SU-DHL-6 (cell line): ENCODE results near the gene TYW1B.
"Not testable (repeated sequence)": the region's sequence is repeated elsewhere in the genome, so short reads cannot be mapped to it uniquely, and the experiment has no call there.

ENCODE experiments used
- H2AFZ ChIP-seq: fragments of 200-600 bp; sonication (generic); 2 replicates; pipeline ENCODE4 v1.6.1; 2014; ENCODE audit warnings: low read depth, mild to moderate bottlenecking, moderate library complexity, mixed read lengths, antibody characterized with exemption, low read length; ENCODE audit not compliant: severe bottlenecking
- H3F3A ChIP-seq: fragments of 200-600 bp; shearing (Covaris generic); 2 replicates; pipeline ENCODE4 v1.6.0; 2016; ENCODE audit warnings: antibody characterized with exemption, mild to moderate bottlenecking; ENCODE audit not compliant: insufficient read depth
- H3K27ac ChIP-seq: fragments of 200-600 bp; sonication (generic); 2 replicates; pipeline ENCODE4 v1.5.1; 2016; ENCODE audit warnings: low read depth, mild to moderate bottlenecking, low read length, moderate library complexity, mixed read lengths
- H3K27me3 ChIP-seq: fragments of 200-600 bp; sonication (generic), shearing (Covaris generic); 2 replicates; pipeline ENCODE4 v1.6.0; 2014; ENCODE audit warnings: mild to moderate bottlenecking, low read length
- H3K36me3 ChIP-seq: fragments of 200-600 bp; sonication (generic); 2 replicates; pipeline ENCODE4 v1.6.1; 2014; ENCODE audit warnings: mild to moderate bottlenecking, low read length, mixed read lengths
- H3K4me2 ChIP-seq: fragments of 300-600, 200-600 bp; shearing (Covaris generic), sonication (generic); 2 replicates; pipeline ENCODE4 v1.6.0; 2014; ENCODE audit warnings: low read length, low read depth, mild to moderate bottlenecking; ENCODE audit not compliant: poor library complexity, severe bottlenecking
- H3K4me3 ChIP-seq: fragments of 200-600 bp; sonication (generic); 2 replicates; pipeline ENCODE4 v1.5.1; 2014; ENCODE audit warnings: antibody characterized with exemption, low read length, mild to moderate bottlenecking, mixed read lengths; ENCODE audit not compliant: insufficient read depth, poor library complexity, severe bottlenecking
- H3K79me2 ChIP-seq: fragments of 200-600 bp; sonication (generic); 2 replicates; pipeline ENCODE4 v1.6.1; 2014; ENCODE audit warnings: mild to moderate bottlenecking, low read length, moderate library complexity; ENCODE audit not compliant: insufficient read depth
- H3K9ac ChIP-seq: fragments of 200-600 bp; sonication (generic); 2 replicates; pipeline ENCODE4 v1.7.0; 2014; ENCODE audit warnings: mild to moderate bottlenecking, low read length
- H3K9me2 ChIP-seq: fragments of 200-600 bp; sonication (generic); replicated peaks from 2 replicates; pipeline ENCODE4 v1.6.1; 2014; ENCODE audit warnings: low read length; ENCODE audit not compliant: insufficient read depth
- H3K9me3 ChIP-seq: fragments of 200-600 bp; sonication (generic); 2 replicates; pipeline ENCODE4 v1.6.1; 2014; ENCODE audit warnings: low read length, mixed read lengths; ENCODE audit not compliant: insufficient read depth
- H4K20me1 ChIP-seq: fragments of 200-600 bp; sonication (generic); 2 replicates; pipeline ENCODE4 v1.6.1; 2014; ENCODE audit warnings: low read depth, mild to moderate bottlenecking, antibody characterized with exemption, low read length, moderate library complexity, mixed read lengths
- EZH2phosphoT487 ChIP-seq: fragments of 200-600 bp; sonication (generic), shearing (Covaris generic); conservative IDR thresholded peaks from 2 replicates; pipeline ENCODE4 v1.6.1; 2018; ENCODE audit warnings: mild to moderate bottlenecking, antibody characterized with exemption, low read length, moderate library complexity, mixed read lengths
- TF ChIP-seq, protein P1 (sequence below): fragments of 200-600 bp; sonication (generic); IDR thresholded peaks from one replicate; pipeline ENCODE4 v1.5.1; 2017; ENCODE audit warnings: antibody characterized with exemption, mild to moderate bottlenecking, low read length, moderate library complexity; ENCODE audit not compliant: insufficient read depth, poor library complexity, severe bottlenecking

The TYW1B gene

DNA sequence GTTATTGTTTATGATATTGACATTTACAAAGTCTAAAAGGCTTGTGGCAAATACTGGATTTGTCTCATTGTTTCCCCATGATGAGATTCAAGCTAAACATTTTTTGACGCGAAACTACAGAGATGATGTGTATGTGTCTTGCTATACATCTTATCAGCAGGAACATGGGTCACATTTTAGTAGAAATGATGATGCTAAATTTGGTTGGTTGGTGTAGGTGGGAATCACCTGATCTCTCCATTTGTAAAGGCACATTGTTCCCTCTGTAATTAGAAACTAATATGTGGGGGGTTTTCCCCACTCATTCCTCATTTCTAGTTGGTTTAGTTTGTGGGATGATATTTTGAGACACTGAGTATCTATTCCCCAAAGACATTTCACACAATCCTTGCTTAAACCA, 32.6 kb downstream of the TYW1B start:
- not testable (repeated sequence) for H3K9me2 ChIP-seq, H3K27me3 ChIP-seq, H3F3A ChIP-seq, H3K4me3 ChIP-seq, H3K4me2 ChIP-seq, H4K20me1 ChIP-seq, H3K79me2 ChIP-seq, H3K27ac ChIP-seq, H3K9me3 ChIP-seq, H2AFZ ChIP-seq, H3K9ac ChIP-seq, H3K36me3 ChIP-seq

DNA sequence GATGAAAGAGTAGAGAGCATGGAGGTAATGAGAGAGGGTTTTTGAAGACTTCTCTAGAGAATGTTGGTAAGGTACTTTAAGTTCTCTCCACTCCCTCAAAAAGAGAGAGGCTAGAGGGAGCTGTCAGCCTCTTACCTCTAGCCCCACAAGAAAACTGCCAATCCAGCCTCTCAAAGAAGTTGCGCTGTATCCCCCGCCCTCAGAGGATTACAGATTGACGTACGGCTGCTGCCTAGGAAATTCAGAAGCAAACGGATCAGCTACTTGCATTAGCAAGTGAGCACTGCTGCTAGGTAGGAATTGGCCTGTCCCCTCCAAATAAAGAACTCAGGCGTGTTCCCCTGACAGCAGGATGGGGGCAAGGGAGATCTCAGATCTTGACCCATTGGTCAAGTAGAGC, 34.2 kb downstream of the TYW1B start:
- no peaks in the 10 kb centered on the region for H3K9me2 ChIP-seq
- H3K9me3 ChIP-seq: no peaks in the 10 kb centered on the region
- H3K27ac ChIP-seq: no peak overlapping the region
- no peaks in the 10 kb centered on the region for H3K79me2 ChIP-seq
- no peak overlapping the region for H2AFZ ChIP-seq
- H3K36me3 ChIP-seq: no peaks in the 10 kb centered on the region
- no peaks in the 10 kb centered on the region for H3F3A ChIP-seq
- no peak overlapping the region for H3K4me3 ChIP-seq
- no peak for TF ChIP-seq EZH2phosphoT487
- TF ChIP-seq, protein P1, sequence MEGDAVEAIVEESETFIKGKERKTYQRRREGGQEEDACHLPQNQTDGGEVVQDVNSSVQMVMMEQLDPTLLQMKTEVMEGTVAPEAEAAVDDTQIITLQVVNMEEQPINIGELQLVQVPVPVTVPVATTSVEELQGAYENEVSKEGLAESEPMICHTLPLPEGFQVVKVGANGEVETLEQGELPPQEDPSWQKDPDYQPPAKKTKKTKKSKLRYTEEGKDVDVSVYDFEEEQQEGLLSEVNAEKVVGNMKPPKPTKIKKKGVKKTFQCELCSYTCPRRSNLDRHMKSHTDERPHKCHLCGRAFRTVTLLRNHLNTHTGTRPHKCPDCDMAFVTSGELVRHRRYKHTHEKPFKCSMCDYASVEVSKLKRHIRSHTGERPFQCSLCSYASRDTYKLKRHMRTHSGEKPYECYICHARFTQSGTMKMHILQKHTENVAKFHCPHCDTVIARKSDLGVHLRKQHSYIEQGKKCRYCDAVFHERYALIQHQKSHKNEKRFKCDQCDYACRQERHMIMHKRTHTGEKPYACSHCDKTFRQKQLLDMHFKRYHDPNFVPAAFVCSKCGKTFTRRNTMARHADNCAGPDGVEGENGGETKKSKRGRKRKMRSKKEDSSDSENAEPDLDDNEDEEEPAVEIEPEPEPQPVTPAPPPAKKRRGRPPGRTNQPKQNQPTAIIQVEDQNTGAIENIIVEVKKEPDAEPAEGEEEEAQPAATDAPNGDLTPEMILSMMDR: no peak
- no peaks in the 10 kb centered on the region for H3K27me3 ChIP-seq
- no peak overlapping the region for H3K9ac ChIP-seq
- H4K20me1 ChIP-seq: no peaks in the 10 kb centered on the region
- no peak overlapping the region for H3K4me2 ChIP-seq

- not testable (repeated sequence) for H3K27ac ChIP-seq, H3K9me2 ChIP-seq
Measured at GRCh38 chr7:72790698-72791060, 37.3 kb downstream of the TYW1B start.

GRCh38 chr7:72790048-72790697, 37.8 kb downstream of the TYW1B start:
- not testable (repeated sequence) for H3K4me2 ChIP-seq, H3K9me3 ChIP-seq, H3K36me3 ChIP-seq, H3K27ac ChIP-seq, H3K4me3 ChIP-seq, H3K9me2 ChIP-seq, H4K20me1 ChIP-seq, H3K27me3 ChIP-seq, H2AFZ ChIP-seq, H3K9ac ChIP-seq, H3F3A ChIP-seq, H3K79me2 ChIP-seq

More at GRCh38 chr7:72790698-72791060, 37.3 kb downstream of the TYW1B start:
- not testable (repeated sequence) for H3K36me3 ChIP-seq, H3K4me2 ChIP-seq, H3K9ac ChIP-seq, H3K79me2 ChIP-seq, H3K4me3 ChIP-seq, H3K9me3 ChIP-seq, H4K20me1 ChIP-seq, H2AFZ ChIP-seq, H3K27me3 ChIP-seq, H3F3A ChIP-seq
